ENCODE data around the gene DHX35. TPM values are rescaled to one million over a fixed set of nuclear protein-coding genes. Genes with fewer than 3 reads are reported as not detected.

Gene DHX35
- total RNA-seq, 4 donors from 2014 or later, result 15.5 to 75.9 (median 17.7) TPM

- WGBS, 2 donors (ENCODE audit: low coverage in 1 of 2), result 85% methylated on average over 2 of the region's 2 CpGs; no CpG with 5 or more reads in 1 of the 2 donors
- in situ Hi-C loops (cut with MboI; ENCODE audit: low pct_ligation_motif_present in 1 of 4, low pct_unique_long_range_greater_than_20kb in 1 of 4, low sequenced_read_pairs in 3 of 4), result loop anchor here in 3 of 4 donors (10.0 to 25.0 kb wide), 3 partner anchors 124 to 412 kb away; partner anchors contain the start of gene FAM83D (in 2 of the 3)
- no peak for TF ChIP-seq CTCF (IDR thresholded peaks at IDR 0.05)
- no peak for TF ChIP-seq POLR2AphosphoS5 (IDR thresholded peaks at IDR 0.05)
- TF ChIP-seq EP300 (IDR thresholded peaks at IDR 0.05; ENCODE audit: low read depth), result no peak
- TF ChIP-seq POLR2A (IDR thresholded peaks at IDR 0.05), result no peak
- H3K27me3 ChIP-seq, result no peaks in the 10 kb centered on the region
- intact Hi-C loops (cut with DNase I; ENCODE audit: low total_unique reads), result no loop called here
- DNase-seq, result no peak
- H3K36me3 ChIP-seq, result no peaks in the 10 kb centered on the region
- H3K27ac ChIP-seq, result peak overlapping the region; percentile 71 to 78 (median 74)
- no peaks in the 10 kb centered on the region for H3K9me3 ChIP-seq
- peak overlapping the region in 1 of 4 donors; percentile 70 for H3K4me3 ChIP-seq
- peaks cover 3 to 13% (median 7%) of the 10 kb centered on the region in 4 donors for H3K4me1 ChIP-seq
Observed at GRCh38 chr20:39049148-39049547, 87.0 kb downstream of the DHX35 start.

- H3K27me3 ChIP-seq, result no peaks in the 10 kb centered on the region
- H3K4me1 ChIP-seq, result peaks cover 3 to 13% (median 7%) of the 10 kb centered on the region in 4 donors
- TF ChIP-seq CTCF (IDR thresholded peaks at IDR 0.05) (peak; percentile 92 to 99 (median 99)), POLR2AphosphoS5 (IDR thresholded peaks at IDR 0.05) (peak in 1 of 3 donors; percentile 46), POLR2A (IDR thresholded peaks at IDR 0.05) (no peak), EP300 (IDR thresholded peaks at IDR 0.05; ENCODE audit: low read depth) (no peak)
- in situ Hi-C loops (cut with MboI; ENCODE audit: low pct_ligation_motif_present in 1 of 4, low pct_unique_long_range_greater_than_20kb in 1 of 4, low sequenced_read_pairs in 3 of 4) (loop anchor here in 3 of 4 donors (10.0 to 25.0 kb wide), 3 partner anchors 125 to 413 kb away; partner anchors contain the start of gene FAM83D (in 2 of the 3)), intact Hi-C loops (cut with DNase I; ENCODE audit: low total_unique reads) (no loop called here)
- H3K9me3 ChIP-seq, result no peaks in the 10 kb centered on the region
- peak overlapping the region; percentile 49 to 70 (median 59) for H3K4me3 ChIP-seq
- WGBS, 2 donors (ENCODE audit: low coverage in 1 of 2), result 0 to 1% methylated on average over 17 to 42 of the region's 69 CpGs
- H3K27ac ChIP-seq, result peak overlapping the region; percentile 71 to 78 (median 74)
- H3K36me3 ChIP-seq, result no peaks in the 10 kb centered on the region
- peak; percentile 84 for DNase-seq
Observed at GRCh38 chr20:39049684-39050554, 87.8 kb downstream of the DHX35 start.

- WGBS, 2 donors (ENCODE audit: low coverage in 1 of 2), result 49% methylated on average over 4 of the region's 4 CpGs; no CpG with 5 or more reads in 1 of the 2 donors
- peaks cover 3 to 13% (median 7%) of the 10 kb centered on the region in 4 donors for H3K4me1 ChIP-seq
- H3K9me3 ChIP-seq, result no peaks in the 10 kb centered on the region
- peak overlapping the region in 2 of 4 donors; percentile 56 to 70 for H3K4me3 ChIP-seq
- intact Hi-C loops (cut with DNase I; ENCODE audit: low total_unique reads) (no loop called here), in situ Hi-C loops (cut with MboI; ENCODE audit: low pct_ligation_motif_present in 1 of 4, low pct_unique_long_range_greater_than_20kb in 1 of 4, low sequenced_read_pairs in 3 of 4) (no loop called here)
- no peaks in the 10 kb centered on the region for H3K36me3 ChIP-seq
- TF ChIP-seq POLR2A (IDR thresholded peaks at IDR 0.05), result no peak
- TF ChIP-seq EP300 (IDR thresholded peaks at IDR 0.05; ENCODE audit: low read depth), result no peak
- no peak for TF ChIP-seq CTCF (IDR thresholded peaks at IDR 0.05)
- no peak for TF ChIP-seq POLR2AphosphoS5 (IDR thresholded peaks at IDR 0.05)
- no peak overlapping the region for H3K27ac ChIP-seq
- no peaks in the 10 kb centered on the region for H3K27me3 ChIP-seq
- DNase-seq, result no peak
Observed at GRCh38 chr20:39050555-39050902, 88.4 kb downstream of the DHX35 start.

GRCh38 chr20:39052676-39053075 is 90.5 kb downstream of the DHX35 start:
- H3K36me3 ChIP-seq, result no peaks in the 10 kb centered on the region
- H3K27me3 ChIP-seq, result no peaks in the 10 kb centered on the region
- WGBS, 2 donors (ENCODE audit: low coverage in 1 of 2), result 96% methylated on average over 8 of the region's 8 CpGs; no CpG with 5 or more reads in 1 of the 2 donors
- DNase-seq, result no peak
- no peak for TF ChIP-seq POLR2AphosphoS5 (IDR thresholded peaks at IDR 0.05)
- TF ChIP-seq CTCF (IDR thresholded peaks at IDR 0.05), result no peak
- TF ChIP-seq POLR2A (IDR thresholded peaks at IDR 0.05), result no peak
- no peak for TF ChIP-seq EP300 (IDR thresholded peaks at IDR 0.05; ENCODE audit: low read depth)
- intact Hi-C loops (cut with DNase I; ENCODE audit: low total_unique reads), result no loop called here
- peaks cover 3 to 13% (median 7%) of the 10 kb centered on the region in 4 donors for H3K4me1 ChIP-seq
- in situ Hi-C loops (cut with MboI; ENCODE audit: low pct_ligation_motif_present in 1 of 4, low pct_unique_long_range_greater_than_20kb in 1 of 4, low sequenced_read_pairs in 3 of 4), result no loop called here
- H3K4me3 ChIP-seq, result no peak overlapping the region
- no peak overlapping the region for H3K27ac ChIP-seq
- H3K9me3 ChIP-seq, result no peaks in the 10 kb centered on the region
